Transverse colon (tissue), 4 donors: Measurements from ENCODE around the gene MALT1. TPM values are rescaled to one million over a fixed set of nuclear protein-coding genes. Genes with fewer than 3 reads are reported as not detected.
"Not testable (repeated sequence)": the region's sequence is repeated elsewhere in the genome, so short reads cannot be mapped to it uniquely, and the experiment has no call there.

Experiments used
- DNase-seq: peaks from one replicate; pipeline ENCODE4 v3.0.0-alpha.2; 2019
- H3K27ac ChIP-seq, 4 donors: fragments of 200-600 bp; sonication (generic); 2 replicates each; pipeline ENCODE4 v1.5.1; 2016 to 2018; ENCODE audit warnings: inconsistent platforms in 4 of 4
- H3K27me3 ChIP-seq: fragments of 200-600 bp; sonication (generic); 2 replicates; pipeline ENCODE4 v1.5.1; 2017; ENCODE audit warnings: inconsistent platforms
- H3K36me3 ChIP-seq, 4 donors: fragments of 200-600 bp; sonication (generic); 2 replicates each; pipeline ENCODE4 v1.5.1; 2017 to 2019; ENCODE audit warnings: inconsistent platforms in 4 of 4
- H3K4me1 ChIP-seq, 4 donors: fragments of 200-600 bp; sonication (generic); 2 replicates each; pipeline ENCODE4 v1.5.1; 2017 to 2020; ENCODE audit warnings: inconsistent platforms in 4 of 4
- H3K4me3 ChIP-seq, 4 donors: fragments of 200-600 bp; sonication (generic); 1 replicate in 1 of 4; 2 replicates in 3 of 4; pipeline versions ENCODE4 v1.5.1 to v1.6.1; 2017 to 2019; ENCODE audit warnings: inconsistent platforms in 4 of 4
- H3K9me3 ChIP-seq, 2 donors: fragments of 200-600 bp; sonication (generic); 2 replicates each; pipeline ENCODE4 v1.5.1; 2017 to 2019; ENCODE audit warnings: inconsistent platforms in 2 of 2
- CTCF ChIP-seq, 5 experiments: fragments of 200-600 bp in 3 of 5; fragments of 450-650 bp in 2 of 5; sonication (generic) in 3 of 5; IDR thresholded peaks; 1 replicate in 2 of 5; 2 replicates in 3 of 5; pipeline ENCODE4 v1.5.1; 2016 to 2017; ENCODE audit warnings: antibody characterized with exemption in 5 of 5, inconsistent platforms in 3 of 5, mild to moderate bottlenecking in 2 of 5, moderate library complexity in 1 of 5
- EP300 ChIP-seq: sonication (generic); formaldehyde crosslinking; IDR thresholded peaks from one replicate; pipeline ENCODE4 v1.6.1; 2017; ENCODE audit warnings: antibody characterized with exemption, low read depth
- POLR2A ChIP-seq: fragments of 450-650 bp; IDR thresholded peaks from one replicate; pipeline ENCODE4 v1.6.1; 2016; ENCODE audit warnings: antibody characterized with exemption, mild to moderate bottlenecking, moderate library complexity
- POLR2AphosphoS5 ChIP-seq, 3 donors: sonication (generic); formaldehyde crosslinking; IDR thresholded peaks; one replicate each; pipeline ENCODE4 v1.6.1; 2016; ENCODE audit warnings: antibody characterized with exemption in 3 of 3
- WGBS, 2 donors: methylation state at CpG; one replicate each; pipeline ENCODE4 v1.1.5; 2018; ENCODE audit warnings: low coverage in 1 of 2; 5-methylcytosine and 5-hydroxymethylcytosine counted together
- in situ Hi-C, 4 donors: fragments of 200-750 bp; cut with MboI; loops; one replicate each; pipeline versions ENCODE4 v1.15.0 to v1.15.1; 2017; ENCODE audit warnings: low sequenced_read_pairs in 3 of 4, low pct_ligation_motif_present in 1 of 4, low pct_unique_long_range_greater_than_20kb in 1 of 4
- intact Hi-C: fragments of 100-400 bp; cut with DNase I; formaldehyde crosslinking; loops from one replicate; pipeline ENCODE4 v1.15.1; 2023; ENCODE audit warnings: low total_unique reads
- total RNA-seq, 4 donors: library from RNA; depleted of rRNA; stranded (reverse); fragments of >200 nt; gene quantifications; one replicate each; pipeline ENCODE4 v1.1.0, GENCODE V29; 2016

The MALT1 gene
- total RNA-seq, 4 donors from 2014 or later, result 12.5 to 38.9 (median 29.5) TPM

- Histone ChIP-seq H3K9me3 (no peaks in the 10 kb centered on the region), H3K4me1 (peaks cover 0 to 10% (median 0%) of the 10 kb centered on the region in 4 donors), H3K27me3 (no peaks in the 10 kb centered on the region), H3K36me3 (no peaks in the 10 kb centered on the region), H3K27ac (no peak overlapping the region), H3K4me3 (no peak overlapping the region)
- in situ Hi-C loops, result loop anchor here in 1 of 4 donors (25.0 kb wide), 1 partner anchor 344 kb away; no protein-coding TSS in a partner anchor
- intact Hi-C loops, result no loop called here
- no peak for TF ChIP-seq EP300
- TF ChIP-seq POLR2AphosphoS5 (IDR thresholded peaks at IDR 0.05), result no peak
- TF ChIP-seq POLR2A, result no peak
- TF ChIP-seq CTCF (IDR thresholded peaks at IDR 0.05), result no peak
- 89% methylated on average over 6 of the region's 8 CpGs; no CpG with 5 or more reads in 1 of the 2 donors for WGBS, 2 donors
- no peak for DNase-seq
These were observed 85.5 kb downstream of the MALT1 start for GRCh38 chr18:58756596-58757240.

- H3K27me3 ChIP-seq, H3K27ac ChIP-seq, intact Hi-C loops, DNase-seq, H3K9me3 ChIP-seq, H3K36me3 ChIP-seq, H3K4me3 ChIP-seq: not testable (repeated sequence)
- WGBS, 2 donors, result 99% methylated on average over 6 of the region's 7 CpGs; no CpG with 5 or more reads in 1 of the 2 donors
- in situ Hi-C loops, result loop anchor here in 1 of 4 donors (25.0 kb wide), 1 partner anchor 345 kb away; no protein-coding TSS in a partner anchor
- peaks cover 0 to 10% (median 0%) of the 10 kb centered on the region in 4 donors for H3K4me1 ChIP-seq
These were observed 86.1 kb downstream of the MALT1 start for GRCh38 chr18:58757351-58757750.

GRCh38 chr18:58758046-58758445, 86.8 kb downstream of the MALT1 start:
- 57 to 70% methylated on average over 3 of the region's 3 CpGs for WGBS, 2 donors
- no peaks in the 10 kb centered on the region for H3K36me3 ChIP-seq
- no peaks in the 10 kb centered on the region for H3K9me3 ChIP-seq
- TF ChIP-seq EP300, result no peak
- TF ChIP-seq POLR2AphosphoS5 (IDR thresholded peaks at IDR 0.05), result no peak
- no peak for TF ChIP-seq POLR2A
- TF ChIP-seq CTCF (IDR thresholded peaks at IDR 0.05), result no peak
- intact Hi-C loops (no loop called here), in situ Hi-C loops (loop anchor here in 1 of 4 donors (25.0 kb wide), 1 partner anchor 346 kb away; no protein-coding TSS in a partner anchor)
- no peak overlapping the region for H3K4me3 ChIP-seq
- no peak for DNase-seq
- peaks cover 0 to 10% (median 0%) of the 10 kb centered on the region in 4 donors for H3K4me1 ChIP-seq
- no peaks in the 10 kb centered on the region for H3K27me3 ChIP-seq
- no peak overlapping the region for H3K27ac ChIP-seq

- no peak for DNase-seq
- in situ Hi-C loops, result loop anchor here in 1 of 4 donors (25.0 kb wide), 1 partner anchor 346 kb away; no protein-coding TSS in a partner anchor
- H3K36me3 ChIP-seq, result no peaks in the 10 kb centered on the region
- TF ChIP-seq POLR2A (no peak), CTCF (IDR thresholded peaks at IDR 0.05) (no peak), EP300 (no peak), POLR2AphosphoS5 (IDR thresholded peaks at IDR 0.05) (no peak)
- no peaks in the 10 kb centered on the region for H3K27me3 ChIP-seq
- H3K4me1 ChIP-seq, result peaks cover 0 to 10% (median 0%) of the 10 kb centered on the region in 4 donors
- no peak overlapping the region for H3K4me3 ChIP-seq
- intact Hi-C loops, result no loop called here
- H3K27ac ChIP-seq, result no peak overlapping the region
- 80 to 87% methylated on average over 1 to 9 of the region's 9 CpGs for WGBS, 2 donors
- H3K9me3 ChIP-seq, result no peaks in the 10 kb centered on the region
These were observed 87.3 kb downstream of the MALT1 start for GRCh38 chr18:58758606-58759005.
